ENCODE measurements around the gene ADTRP.
"Not testable (repeated sequence)": the region's sequence is repeated elsewhere in the genome, so short reads cannot be mapped to it uniquely, and the experiment has no call there.

ADTRP gene

DNA sequence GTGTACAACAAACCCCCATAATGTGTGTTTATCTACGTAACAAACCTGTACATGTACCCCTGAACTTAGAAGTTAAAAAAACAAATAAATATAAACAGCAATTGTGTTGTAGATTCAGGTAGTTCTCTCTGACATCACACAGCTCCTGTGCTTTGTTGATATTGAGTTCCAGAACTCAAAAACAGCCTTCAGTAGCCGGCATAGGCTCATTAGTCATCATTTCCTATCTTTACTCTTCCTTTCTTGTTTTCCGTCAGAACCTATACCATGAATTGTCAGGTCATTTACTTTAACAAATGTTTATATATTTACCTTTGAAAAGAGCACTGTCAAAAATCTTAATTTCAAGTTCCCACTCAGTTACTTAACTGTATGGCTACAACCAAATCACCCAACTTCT is 88.8 kb downstream of the ADTRP start:
- DNase-seq (ENCODE audit: low read depth): no peak

DNA sequence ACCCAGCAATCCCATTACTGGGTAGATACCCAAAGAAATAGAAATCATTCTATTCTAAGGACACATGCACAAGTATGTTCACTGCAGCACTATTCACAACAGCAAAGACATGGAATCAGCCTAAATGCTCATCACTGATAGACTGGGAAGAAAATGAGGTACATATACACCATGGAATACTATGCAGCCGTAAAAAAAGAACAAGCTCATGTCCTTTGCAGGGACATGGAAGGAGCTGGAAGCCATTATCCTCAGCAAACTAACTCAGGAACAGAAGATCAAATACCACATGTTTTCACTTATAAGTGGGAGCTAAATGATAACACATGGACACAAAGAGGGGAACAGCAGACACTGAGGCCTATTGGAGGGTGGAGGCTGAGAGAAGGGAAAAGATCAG is 89.2 kb downstream of the ADTRP start:
- not testable (repeated sequence) for DNase-seq (ENCODE audit: low read depth)

DNA sequence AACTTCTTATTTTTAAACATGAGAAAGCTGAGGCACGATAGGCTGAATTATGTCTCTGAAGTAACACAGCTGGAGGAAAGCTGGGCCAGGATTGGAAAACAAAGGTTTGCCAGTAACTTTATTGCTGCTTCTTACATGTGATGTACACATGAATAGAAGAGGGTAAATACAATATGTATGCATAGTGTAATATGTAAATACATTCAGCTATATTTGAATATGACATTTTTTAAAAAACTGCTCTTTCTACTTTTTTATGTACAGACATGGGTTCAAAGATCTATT is 90.2 kb downstream of the ADTRP start:
- no peak for DNase-seq (ENCODE audit: low read depth)

DNA sequence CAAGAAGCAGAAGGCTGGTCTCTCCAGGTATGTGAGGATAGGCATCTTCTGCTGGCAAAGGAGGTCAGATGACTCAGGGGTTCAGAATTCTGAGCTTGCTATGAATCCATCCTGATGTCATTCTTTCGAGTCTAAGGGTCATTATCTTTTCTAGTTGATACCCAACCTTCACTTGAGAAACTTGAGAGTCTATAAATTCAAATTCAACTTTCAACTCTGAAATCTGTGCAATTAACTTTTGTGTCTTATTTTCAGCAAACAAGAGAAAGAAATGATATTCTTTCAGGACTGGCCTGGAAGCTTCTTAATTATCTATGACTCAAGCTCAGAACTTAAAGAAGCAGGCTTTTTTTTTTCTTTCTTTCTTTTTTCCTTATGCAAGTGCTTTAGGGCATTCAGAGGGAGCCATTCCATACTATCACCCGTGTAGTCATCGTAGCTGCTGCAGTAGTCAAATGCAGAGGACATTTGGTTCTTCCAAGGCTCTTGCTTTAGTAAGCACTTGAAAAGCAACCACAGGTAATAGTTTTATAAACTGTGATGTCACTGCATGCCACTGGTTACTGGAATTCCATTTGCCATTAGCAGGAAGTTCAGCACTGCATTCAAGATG is 93.0 kb downstream of the ADTRP start:
- peak; percentile 84 for DNase-seq (ENCODE audit: low read depth)

DNA sequence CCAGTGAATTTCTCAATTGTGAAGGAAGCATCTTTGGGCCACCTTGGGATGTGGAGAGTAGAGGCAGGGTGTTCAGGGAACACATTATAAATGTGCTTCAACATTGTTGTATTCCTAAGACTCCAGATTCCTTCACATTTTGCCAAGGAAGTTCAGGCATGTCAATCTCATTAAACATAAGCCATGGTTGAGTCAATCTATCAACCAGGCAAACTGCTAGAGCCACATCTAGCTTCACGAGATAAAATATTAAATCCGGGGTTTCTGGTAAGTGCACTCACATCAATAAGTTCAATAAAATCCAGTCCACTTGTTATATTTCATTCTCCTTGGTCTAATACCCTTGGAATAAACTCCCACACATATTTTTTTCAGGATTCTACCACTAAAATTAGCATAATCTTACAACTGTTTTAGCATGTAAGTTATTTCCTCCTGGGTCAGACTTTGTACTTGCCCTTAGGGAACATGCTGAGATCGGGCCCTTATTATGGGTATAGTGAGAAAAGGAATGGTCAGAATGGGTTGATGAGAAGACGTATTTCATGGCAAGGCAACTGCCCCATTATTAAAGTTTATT is 93.6 kb downstream of the ADTRP start:
- no peak for DNase-seq (ENCODE audit: low read depth)

DNA sequence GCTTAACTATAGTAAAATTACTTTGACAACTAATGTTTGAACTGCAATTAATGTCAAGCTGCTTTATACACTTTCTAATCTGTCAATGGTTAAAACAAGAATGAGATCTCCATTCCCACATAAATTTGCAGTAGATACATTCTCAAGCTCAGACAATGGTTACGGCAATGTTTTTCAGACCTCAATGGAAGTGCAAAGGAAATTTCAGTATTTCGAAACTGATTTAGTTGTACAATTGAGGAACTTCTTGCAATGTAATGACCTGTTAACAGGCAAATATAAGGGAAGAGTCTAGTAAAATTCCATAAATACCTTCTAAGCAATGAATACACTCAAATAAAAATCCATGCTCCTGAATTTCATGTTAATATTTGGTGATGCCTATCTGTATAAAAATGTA is 94.7 kb downstream of the ADTRP start:
- no peak for DNase-seq (ENCODE audit: low read depth)

DNA sequence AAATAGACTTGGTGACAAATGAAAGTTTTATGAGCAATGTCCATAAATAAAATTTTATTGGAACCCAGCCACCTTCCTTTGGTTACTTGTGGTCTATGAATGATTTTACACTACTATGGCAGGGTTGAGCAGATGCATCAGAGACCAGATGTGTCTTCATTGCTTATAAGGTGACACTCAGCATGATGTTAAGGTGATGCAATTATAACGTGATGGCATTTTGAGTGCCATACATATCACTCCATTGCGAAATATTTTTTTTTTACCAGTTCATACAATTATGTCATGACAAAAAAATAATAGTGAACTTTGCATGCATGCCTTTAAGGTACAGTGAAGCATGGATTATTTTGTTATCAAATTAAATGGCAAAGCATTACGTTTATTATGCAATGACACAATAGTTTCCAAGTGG is 96.0 kb downstream of the ADTRP start:
- DNase-seq (ENCODE audit: low read depth): peak; percentile 39

DNA sequence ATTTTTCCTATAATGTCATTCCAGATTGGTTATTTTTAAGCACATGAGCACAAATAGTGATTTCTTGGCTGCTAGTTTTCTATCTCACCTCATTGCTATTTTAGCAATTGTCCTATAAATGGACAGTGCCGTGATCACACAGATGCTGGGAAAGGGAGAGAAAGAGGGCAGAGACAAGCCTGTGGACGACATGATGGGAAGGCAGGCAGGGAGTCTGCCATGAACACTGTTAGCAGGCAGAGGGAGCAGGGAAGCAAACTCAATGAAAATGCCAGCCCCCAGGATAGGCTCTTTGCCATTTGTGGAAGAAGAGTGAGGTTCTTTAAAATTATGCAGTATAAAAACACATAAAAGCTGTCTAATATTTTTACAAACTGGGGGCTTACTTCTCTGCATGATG is 96.8 kb downstream of the ADTRP start:
- no peak for DNase-seq (ENCODE audit: low read depth)

DNA sequence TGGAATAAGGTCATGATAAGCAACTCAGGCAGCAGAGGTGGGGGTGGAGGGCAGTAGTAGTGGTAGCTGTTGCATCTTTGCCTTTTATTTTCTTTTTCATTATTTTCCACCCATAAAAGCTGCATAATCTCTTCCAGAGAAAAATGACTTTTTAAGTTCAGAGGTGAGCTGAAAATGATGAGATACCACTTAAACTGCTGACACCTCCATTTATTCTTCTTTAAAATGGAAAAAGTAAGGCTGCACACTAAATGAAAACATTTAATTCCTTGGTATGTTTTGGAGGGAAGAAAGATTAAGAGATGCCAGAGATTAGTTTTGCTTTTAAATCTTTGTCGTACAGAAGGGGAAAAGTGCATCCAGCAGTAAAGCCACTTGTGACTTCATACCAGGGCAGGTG is 97.2 kb downstream of the ADTRP start:
- DNase-seq (ENCODE audit: low read depth): no peak

DNA sequence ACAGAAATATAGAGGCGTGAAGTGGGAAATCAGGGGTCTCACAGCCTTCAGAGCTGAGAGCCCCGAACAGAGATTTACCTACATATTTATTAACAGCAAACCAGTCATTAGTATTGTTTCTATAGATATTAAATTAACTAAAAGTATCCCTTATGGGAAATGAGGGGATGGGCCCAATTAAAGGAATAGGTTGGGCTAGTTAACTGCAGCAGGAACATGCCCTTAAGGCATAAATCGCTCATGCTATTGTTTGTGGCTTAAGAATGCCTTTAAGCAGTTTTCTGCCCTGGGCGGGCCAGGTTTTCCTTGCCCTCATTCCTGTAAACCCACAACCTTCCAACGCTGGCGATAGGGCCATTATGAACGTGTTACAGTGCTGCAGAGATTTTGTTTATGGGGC is 98.1 kb downstream of the ADTRP start:
- not testable (repeated sequence) for DNase-seq (ENCODE audit: low read depth)

DNA sequence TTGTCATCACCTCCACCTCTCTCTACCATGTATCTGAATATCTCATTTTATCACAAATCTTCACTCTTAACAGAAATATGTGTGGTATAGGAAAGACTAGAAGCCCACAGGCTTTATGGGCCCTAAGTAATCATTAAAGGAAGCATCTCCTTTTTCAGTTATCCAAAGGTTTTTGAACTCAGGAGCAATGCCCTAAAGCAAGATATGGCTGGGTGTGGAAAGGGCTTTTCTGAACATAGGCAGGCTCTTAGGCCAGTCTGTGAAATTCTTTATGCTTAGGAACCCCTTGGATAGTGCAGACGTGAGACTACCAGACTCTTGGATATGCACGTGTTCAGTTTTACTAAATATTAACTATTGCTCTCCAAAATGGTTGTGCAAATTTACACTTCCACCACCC is 99.5 kb downstream of the ADTRP start:
- no peak for DNase-seq (ENCODE audit: low read depth)

DNA sequence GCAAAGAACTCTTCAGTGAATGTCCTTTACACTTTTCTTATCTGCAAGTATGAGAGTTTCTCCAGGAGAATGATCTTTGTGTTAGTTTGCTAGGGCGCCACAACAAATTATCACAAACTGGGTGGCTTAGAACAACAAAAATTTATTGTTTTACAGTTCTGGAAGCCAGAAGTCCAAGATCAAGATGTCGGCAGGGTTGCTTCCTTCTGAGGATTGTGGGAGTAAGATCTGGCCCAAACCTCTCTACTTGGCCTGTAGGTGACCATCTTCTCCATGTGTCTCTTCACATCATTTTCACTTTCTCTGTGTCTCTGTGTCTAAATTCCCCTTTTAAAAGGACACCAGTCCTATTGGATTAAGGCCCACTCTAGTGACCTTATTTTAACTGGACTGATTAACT is 103.0 kb downstream of the ADTRP start:
- DNase-seq (ENCODE audit: low read depth): peak; percentile 56

DNA sequence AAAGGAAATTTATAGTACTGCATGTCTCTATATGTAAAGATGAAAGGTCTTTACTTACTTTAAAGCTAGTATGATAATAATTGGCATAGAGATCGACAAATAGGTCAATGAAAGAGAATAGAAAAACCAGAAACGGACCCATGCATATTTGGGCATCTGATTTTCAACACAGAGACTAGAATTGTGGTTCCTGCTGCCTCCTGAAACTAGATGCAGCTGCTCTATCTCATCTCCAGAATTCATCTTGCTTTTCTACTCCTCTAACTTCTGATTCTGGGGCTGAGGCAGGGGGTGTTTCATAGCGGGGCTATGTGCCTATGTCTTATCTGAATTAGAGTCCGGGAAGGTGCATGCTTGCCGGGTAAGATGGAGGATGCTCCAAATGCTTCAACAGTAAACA is 105.9 kb downstream of the ADTRP start:
- no peak for DNase-seq (ENCODE audit: low read depth)

DNA sequence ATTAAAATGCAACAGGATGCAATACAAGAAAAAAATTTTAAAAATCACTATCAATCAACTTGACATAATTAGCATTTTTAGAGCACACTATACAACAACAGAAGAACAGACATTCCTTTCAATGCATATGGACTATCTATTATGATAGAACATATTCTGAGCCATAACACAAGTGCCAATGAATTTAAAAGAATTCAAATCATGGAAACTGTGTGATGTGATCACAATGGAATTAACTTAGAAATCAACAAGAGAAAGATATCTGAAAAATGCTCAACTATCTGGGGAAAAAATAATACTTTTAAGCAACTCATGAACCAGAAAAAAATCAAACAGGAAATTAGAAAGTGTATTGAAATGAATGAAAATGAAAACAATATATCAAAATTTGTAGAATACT is 106.3 kb downstream of the ADTRP start:
- no peak for DNase-seq (ENCODE audit: low read depth)

DNA sequence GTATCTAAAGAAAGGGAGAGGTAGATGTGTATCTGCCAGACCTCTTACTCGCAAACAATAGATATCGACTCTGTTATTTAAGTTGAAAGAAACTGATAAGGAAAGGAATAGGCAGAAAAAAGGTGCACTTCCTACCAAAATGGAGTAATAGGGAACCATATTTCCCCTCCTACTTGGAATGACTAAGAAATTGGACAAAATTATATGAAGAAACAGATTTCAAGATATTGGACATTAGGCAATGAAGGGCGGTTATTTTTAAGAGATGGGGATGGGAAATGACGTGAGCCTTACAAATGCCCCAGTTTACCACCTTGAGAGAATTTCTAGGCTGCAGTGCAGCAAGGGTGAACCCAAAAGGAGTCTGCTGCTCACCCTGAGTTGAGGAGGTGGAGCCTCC is 108.9 kb downstream of the ADTRP start:
- DNase-seq (ENCODE audit: low read depth): no peak

DNA sequence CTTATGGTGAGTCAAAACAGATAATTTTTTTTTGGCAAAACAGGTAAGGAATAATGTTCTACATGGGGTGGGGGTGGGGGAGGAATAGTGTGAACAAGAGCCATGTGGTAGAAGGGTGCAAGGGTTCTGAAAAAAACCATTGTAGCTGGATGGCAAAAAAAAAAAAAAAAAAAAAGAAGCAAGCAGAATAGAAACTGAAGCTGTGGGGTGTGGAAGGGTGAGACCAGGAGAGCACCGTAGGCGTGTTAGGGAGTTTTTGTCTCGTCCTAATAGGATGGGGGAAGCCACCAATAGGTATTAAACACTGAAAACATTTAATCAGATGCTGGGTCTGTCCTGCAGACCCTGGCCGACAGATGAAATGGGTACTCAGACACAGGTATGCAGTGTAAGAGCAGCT is 110.1 kb downstream of the ADTRP start:
- DNase-seq (ENCODE audit: low read depth): no peak

DNA sequence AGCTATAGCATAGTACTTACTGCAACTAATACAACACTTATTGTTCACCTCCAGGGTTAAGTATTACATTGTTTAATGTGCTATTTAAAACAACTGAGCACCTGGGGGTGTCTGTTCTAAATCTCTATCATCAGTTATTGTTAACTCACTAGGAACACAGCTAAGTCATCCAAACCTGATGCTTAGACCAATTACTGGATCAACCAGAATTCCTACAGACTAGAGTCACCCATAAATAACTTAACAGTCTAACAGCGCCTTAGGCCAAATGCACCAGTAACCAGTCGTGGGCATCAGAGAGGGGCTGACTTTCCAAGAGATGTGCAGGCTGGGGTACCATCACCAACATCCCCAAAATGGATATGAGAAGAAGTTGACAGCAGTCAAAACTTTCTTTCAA is 110.7 kb downstream of the ADTRP start:
- no peak for DNase-seq (ENCODE audit: low read depth)

DNA sequence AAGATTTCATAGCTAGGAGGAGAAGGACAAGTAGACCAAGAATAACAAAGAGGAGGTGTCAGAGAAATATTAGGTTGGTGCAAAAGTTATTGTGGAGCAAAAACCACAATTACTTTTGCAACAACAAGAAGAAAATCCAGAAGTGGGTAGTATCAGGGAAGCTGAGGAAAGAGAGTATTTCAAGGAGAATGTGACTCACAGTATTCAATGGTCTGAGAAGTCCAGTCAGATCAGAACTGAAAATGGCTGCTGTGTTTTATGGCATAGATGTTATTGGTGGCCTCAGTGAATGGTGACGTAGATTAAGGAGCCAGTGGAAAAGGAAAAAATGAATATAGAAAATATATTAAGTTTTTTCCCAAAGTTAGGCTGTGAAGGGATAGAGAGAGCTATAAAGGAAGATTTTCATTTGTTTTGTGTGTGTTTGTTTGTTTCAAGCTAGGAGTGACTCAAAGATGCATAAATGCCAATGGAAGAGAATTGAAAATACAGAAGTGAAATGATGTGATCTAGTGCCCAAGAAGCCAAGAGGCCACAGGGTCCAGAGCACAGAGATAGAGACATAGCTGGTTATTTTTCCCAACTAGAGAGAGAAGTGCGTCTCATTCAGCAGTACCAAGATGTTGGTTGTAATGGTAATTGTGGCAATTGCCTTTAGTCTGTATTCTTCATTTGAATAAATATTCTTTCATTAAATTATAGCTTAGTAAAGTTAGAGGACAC is 112.8 kb downstream of the ADTRP start:
- DNase-seq (ENCODE audit: low read depth): no peak

All from HS-27A (cell line).